Neuronal stem cell (in vitro differentiated cells): ENCODE results near the gene CCDC12.

Experiments used
- DNase-seq: peaks from one replicate; pipeline ENCODE4 v3.0.0-alpha.2; 2013; ENCODE audit warnings: low spot score
- H2AFZ ChIP-seq: one replicate; pipeline ENCODE4 v1.6.1; 2013; ENCODE audit warnings: mild to moderate bottlenecking, low read length, inconsistent platforms
- H2AK5ac ChIP-seq: 2 replicates; pipeline ENCODE4 v1.6.1; 2013; ENCODE audit warnings: low read depth, mild to moderate bottlenecking, inconsistent platforms, low read length, moderate library complexity, mixed read lengths
- H2BK120ac ChIP-seq: 2 replicates; pipeline ENCODE4 v1.6.1; 2013; ENCODE audit warnings: low read depth, mild to moderate bottlenecking, inconsistent platforms, low read length, moderate library complexity, mixed read lengths
- H2BK12ac ChIP-seq: one replicate; pipeline ENCODE4 v1.6.1; 2013; ENCODE audit warnings: low read length, inconsistent platforms
- H2BK15ac ChIP-seq: 2 replicates; pipeline ENCODE4 v1.6.1; 2013; ENCODE audit warnings: mild to moderate bottlenecking, low read length, inconsistent platforms, mixed read lengths
- H2BK5ac ChIP-seq: one replicate; pipeline ENCODE4 v1.6.1; 2013; ENCODE audit warnings: inconsistent platforms, mild to moderate bottlenecking, low read length, moderate library complexity
- H3K14ac ChIP-seq: one replicate; pipeline ENCODE4 v1.6.1; 2013; ENCODE audit warnings: low read length, inconsistent platforms
- H3K18ac ChIP-seq: 2 replicates; pipeline ENCODE4 v1.6.1; 2013; ENCODE audit warnings: low read length, inconsistent platforms
- H3K23ac ChIP-seq: 2 replicates; pipeline ENCODE4 v1.6.1; 2013; ENCODE audit warnings: low read depth, mild to moderate bottlenecking, mixed read lengths, low read length, inconsistent platforms; ENCODE audit not compliant: poor library complexity
- H3K27ac ChIP-seq: replicated peaks from 3 replicates; pipeline ENCODE4 v1.5.1; 2013; ENCODE audit warnings: low read length, inconsistent platforms
- H3K27me3 ChIP-seq, 3 experiments: 2 replicates each; pipeline ENCODE4 v1.6.1; 2013; ENCODE audit warnings: low read length in 3 of 3, mild to moderate bottlenecking in 2 of 3, inconsistent platforms in 1 of 3, low read depth in 1 of 3, mixed read lengths in 1 of 3, moderate library complexity in 1 of 3; ENCODE audit not compliant: control insufficient read depth in 3 of 3, insufficient read depth in 3 of 3
- H3K36me3 ChIP-seq, 2 donors: replicated peaks in 1 of 2; 2 replicates each; pipeline ENCODE4 v1.6.1; 2013; ENCODE audit warnings: low read length in 2 of 2; ENCODE audit not compliant: control insufficient read depth in 2 of 2, insufficient read depth in 2 of 2
- H3K4ac ChIP-seq: 2 replicates; pipeline ENCODE4 v1.6.1; 2013; ENCODE audit warnings: inconsistent platforms, mild to moderate bottlenecking, low read length, moderate library complexity
- H3K4me1 ChIP-seq, 2 donors: 1 replicate in 1 of 2; 2 replicates in 1 of 2; pipeline ENCODE4 v1.6.1; 2013; ENCODE audit warnings: low read length in 2 of 2, low read depth in 1 of 2; ENCODE audit not compliant: control insufficient read depth in 2 of 2, insufficient read depth in 1 of 2
- H3K4me2 ChIP-seq: one replicate; pipeline ENCODE4 v1.6.1; 2013; ENCODE audit warnings: mild to moderate bottlenecking, low read length, inconsistent platforms; ENCODE audit not compliant: insufficient read depth, poor library complexity, severe bottlenecking
- H3K4me3 ChIP-seq, 2 donors: 2 replicates each; pipeline ENCODE4 v1.5.1; 2013; ENCODE audit warnings: low read length in 2 of 2, mild to moderate bottlenecking in 2 of 2, inconsistent platforms in 1 of 2, moderate library complexity in 1 of 2
- H3K79me1 ChIP-seq: one replicate; pipeline ENCODE4 v1.6.1; 2013; ENCODE audit warnings: low read depth, mild to moderate bottlenecking, inconsistent platforms, low read length, moderate library complexity
- H3K9ac ChIP-seq: one replicate; pipeline ENCODE4 v1.6.1; 2013; ENCODE audit warnings: mild to moderate bottlenecking, low read depth, low read length, inconsistent platforms; ENCODE audit not compliant: poor library complexity
- H3K9me3 ChIP-seq, 2 donors: replicated peaks in 1 of 2; 2 replicates each; pipeline versions ENCODE3 to v1.6.1; 2013; ENCODE audit warnings: low read length in 2 of 2, mild to moderate bottlenecking in 2 of 2, inconsistent platforms in 1 of 2, low read depth in 1 of 2, mixed read lengths in 1 of 2, moderate library complexity in 1 of 2; ENCODE audit not compliant: control insufficient read depth in 2 of 2, insufficient read depth in 1 of 2
- H4K8ac ChIP-seq: one replicate; pipeline ENCODE4 v1.6.1; 2013; ENCODE audit warnings: low read depth, mild to moderate bottlenecking, inconsistent platforms, low read length, moderate library complexity
- H4K91ac ChIP-seq: one replicate; pipeline ENCODE4 v1.6.1; 2013; ENCODE audit warnings: low read length, low read depth, mild to moderate bottlenecking, inconsistent platforms; ENCODE audit not compliant: poor library complexity
- WGBS, 2 donors: extraction: QIAGEN DNeasy Blood & Tissue Kit; methylation state at CpG; one replicate each; pipeline ENCODE4 v1.1.7; 2013; ENCODE audit warnings: missing lambda C conversion rate in 2 of 2, mixed read lengths in 1 of 2; ENCODE audit not compliant: insufficient read length in 2 of 2, insufficient replicate concordance in 1 of 2; ENCODE audit errors: extremely low coverage in 2 of 2; 5-methylcytosine and 5-hydroxymethylcytosine counted together

CCDC12 gene

GRCh38 chr3:47019201-47019600 is 42.7 kb upstream of the CCDC12 start:
- Histone ChIP-seq H2BK5ac (no peak overlapping the region), H2BK12ac (no peak overlapping the region), H4K8ac (no peak overlapping the region), H3K4me2 (no peak overlapping the region), H3K4me1 (no peaks in the 10 kb centered on the region), H3K27me3 (no peaks in the 10 kb centered on the region), H4K91ac (no peak overlapping the region), H3K36me3 (peaks cover 14 to 63% of the 10 kb centered on the region in 2 donors), H3K14ac (no peak overlapping the region), H3K9ac (no peak overlapping the region), H2AK5ac (no peak overlapping the region), H3K79me1 (no peaks in the 10 kb centered on the region), H2AFZ (no peak overlapping the region), H3K4me3 (no peak overlapping the region), H2BK15ac (no peak overlapping the region), H2BK120ac (no peak overlapping the region), H3K18ac (no peak overlapping the region), H3K23ac (no peak overlapping the region), H3K4ac (no peak overlapping the region), H3K27ac (no peak overlapping the region), H3K9me3 (no peaks in the 10 kb centered on the region)
- no peak for DNase-seq
- WGBS, 2 donors: no CpG with 5 or more reads among the region's 1 CpG

GRCh38 chr3:47018269-47018611 is 41.7 kb upstream of the CCDC12 start:
- Histone ChIP-seq H3K79me1 (peaks cover 2% of the 10 kb centered on the region), H3K9ac (no peak overlapping the region), H3K4me2 (no peak overlapping the region), H2AFZ (no peak overlapping the region), H4K91ac (no peak overlapping the region), H2BK12ac (no peak overlapping the region), H3K27me3 (no peaks in the 10 kb centered on the region), H2AK5ac (no peak overlapping the region), H2BK15ac (no peak overlapping the region), H2BK5ac (no peak overlapping the region), H3K4me1 (no peaks in the 10 kb centered on the region), H2BK120ac (no peak overlapping the region), H3K27ac (no peak overlapping the region), H3K18ac (no peak overlapping the region), H3K23ac (no peak overlapping the region), H3K4me3 (no peak overlapping the region), H4K8ac (no peak overlapping the region), H3K14ac (no peak overlapping the region), H3K9me3 (no peaks in the 10 kb centered on the region), H3K4ac (no peak overlapping the region), H3K36me3 (peaks cover 14 to 70% of the 10 kb centered on the region in 2 donors)
- no peak for DNase-seq

- no peak overlapping the region for H3K23ac ChIP-seq
- no peaks in the 10 kb centered on the region for H3K4me1 ChIP-seq
- no peak overlapping the region for H2AK5ac ChIP-seq
- H3K27ac ChIP-seq: no peak overlapping the region
- no peak for DNase-seq
- no peak overlapping the region for H4K8ac ChIP-seq
- no peak overlapping the region for H3K4ac ChIP-seq
- no peak overlapping the region for H3K4me2 ChIP-seq
- no peak overlapping the region for H2BK120ac ChIP-seq
- peaks cover 16 to 73% of the 10 kb centered on the region in 2 donors for H3K36me3 ChIP-seq
- WGBS, 2 donors: no CpG with 5 or more reads among the region's 6 CpGs
- no peak overlapping the region for H3K18ac ChIP-seq
- H2AFZ ChIP-seq: no peak overlapping the region
- H4K91ac ChIP-seq: no peak overlapping the region
- H3K4me3 ChIP-seq: no peak overlapping the region
- peaks cover 2% of the 10 kb centered on the region for H3K79me1 ChIP-seq
- H3K27me3 ChIP-seq: no peaks in the 10 kb centered on the region
- no peak overlapping the region for H2BK15ac ChIP-seq
- H3K14ac ChIP-seq: no peak overlapping the region
- H2BK12ac ChIP-seq: no peak overlapping the region
- no peak overlapping the region for H3K9ac ChIP-seq
- H2BK5ac ChIP-seq: no peak overlapping the region
- no peaks in the 10 kb centered on the region for H3K9me3 ChIP-seq
Measured at GRCh38 chr3:47017504-47018268, 41.1 kb upstream of the CCDC12 start.

GRCh38 chr3:47016934-47017435 is 40.4 kb upstream of the CCDC12 start:
- H2BK12ac ChIP-seq: no peak overlapping the region
- no peak overlapping the region for H3K9ac ChIP-seq
- no peaks in the 10 kb centered on the region for H3K9me3 ChIP-seq
- H3K23ac ChIP-seq: no peak overlapping the region
- no peak overlapping the region for H2BK5ac ChIP-seq
- no CpG with 5 or more reads among the region's 1 CpG for WGBS, 2 donors
- no peak overlapping the region for H3K14ac ChIP-seq
- no peak overlapping the region for H3K4me3 ChIP-seq
- no peak overlapping the region for H2AK5ac ChIP-seq
- no peak overlapping the region for H2AFZ ChIP-seq
- H3K4me2 ChIP-seq: no peak overlapping the region
- H3K18ac ChIP-seq: no peak overlapping the region
- H3K36me3 ChIP-seq: peaks cover 16 to 73% of the 10 kb centered on the region in 2 donors
- H3K27me3 ChIP-seq: no peaks in the 10 kb centered on the region
- peaks cover 2% of the 10 kb centered on the region for H3K79me1 ChIP-seq
- H3K4ac ChIP-seq: no peak overlapping the region
- H2BK15ac ChIP-seq: no peak overlapping the region
- DNase-seq: no peak
- no peak overlapping the region for H2BK120ac ChIP-seq
- no peak overlapping the region for H4K8ac ChIP-seq
- no peak overlapping the region for H3K27ac ChIP-seq
- H3K4me1 ChIP-seq: no peaks in the 10 kb centered on the region
- H4K91ac ChIP-seq: no peak overlapping the region
